OCI-LY1 (cell line): ENCODE measurements around the gene EVL.
A peak's percentile ranks its signal among the peaks of the same experiment; 100 is the strongest.

Experiments used
- H2AFZ ChIP-seq: fragments of 200-600 bp; sonication (generic), shearing (Covaris generic); 2 replicates; pipeline ENCODE4 v1.6.0; 2014; ENCODE audit warnings: antibody characterized with exemption, mild to moderate bottlenecking, low read length
- H3F3A ChIP-seq: fragments of 200-600 bp; sonication (generic), shearing (Covaris generic); 2 replicates; pipeline ENCODE4 v1.6.0; 2014; ENCODE audit warnings: mild to moderate bottlenecking, antibody characterized with exemption, low read length, moderate library complexity; ENCODE audit not compliant: insufficient read depth
- H3K27ac ChIP-seq: fragments of 200-600 bp; sonication (generic); 2 replicates; pipeline ENCODE4 v1.5.1; 2014; ENCODE audit warnings: low read length, mixed run types, mild to moderate bottlenecking, low read depth; ENCODE audit not compliant: poor library complexity, severe bottlenecking
- H3K27me3 ChIP-seq: fragments of 200-600 bp; sonication (generic); 2 replicates; pipeline ENCODE4 v1.6.0; 2014; ENCODE audit warnings: antibody characterized with exemption, mild to moderate bottlenecking, low read length, moderate library complexity; ENCODE audit not compliant: insufficient read depth
- H3K36me3 ChIP-seq: fragments of 200-600 bp; sonication (generic); 2 replicates; pipeline ENCODE4 v1.6.1; 2014; ENCODE audit warnings: mild to moderate bottlenecking, antibody characterized with exemption, low read length, moderate library complexity, mixed read lengths; ENCODE audit not compliant: insufficient read depth
- H3K4me1 ChIP-seq: fragments of 200-600 bp; sonication (generic); 2 replicates; pipeline ENCODE4 v1.5.1; 2014; ENCODE audit warnings: mild to moderate bottlenecking, low read length, moderate library complexity; ENCODE audit not compliant: insufficient read depth, severe bottlenecking
- H3K4me2 ChIP-seq: fragments of 200-600 bp; sonication (generic), shearing (Covaris generic); 2 replicates; pipeline ENCODE4 v1.6.1; 2014; ENCODE audit warnings: low read length
- H3K4me3 ChIP-seq: fragments of 200-600 bp; sonication (generic); 2 replicates; pipeline ENCODE4 v1.5.1; 2014; ENCODE audit warnings: low read length, low read depth, mild to moderate bottlenecking, mixed read lengths; ENCODE audit not compliant: poor library complexity, severe bottlenecking
- H3K79me2 ChIP-seq: fragments of 200-600 bp; shearing (Covaris generic); 2 replicates; pipeline ENCODE4 v1.6.1; 2016; ENCODE audit warnings: mixed run types, low read length, mixed read lengths; ENCODE audit not compliant: insufficient read depth
- H3K9ac ChIP-seq: fragments of 200-600 bp; sonication (generic), shearing (Covaris generic); 2 replicates; pipeline ENCODE4 v1.6.1; 2014; ENCODE audit warnings: mild to moderate bottlenecking, low read length, mixed read lengths
- H3K9me2 ChIP-seq: fragments of 200-600 bp; sonication (generic), shearing (Covaris generic); 2 replicates; pipeline ENCODE4 v1.6.1; 2014; ENCODE audit warnings: low read depth, mild to moderate bottlenecking, low read length, mixed read lengths
- H3K9me3 ChIP-seq: fragments of 200-600 bp; shearing (Covaris generic); 2 replicates; pipeline ENCODE4 v1.6.1; 2014; ENCODE audit warnings: low read length, mixed read lengths
- H4K20me1 ChIP-seq: fragments of 200-600 bp; sonication (generic), shearing (Covaris generic); 2 replicates; pipeline ENCODE4 v1.6.0; 2016; ENCODE audit warnings: mild to moderate bottlenecking, low read length; ENCODE audit not compliant: insufficient read depth
- CTCF ChIP-seq: fragments of 200-600 bp; sonication (generic), shearing (Covaris generic); IDR thresholded peaks from 2 replicates; pipeline ENCODE4 v1.5.1; 2017; ENCODE audit warnings: mild to moderate bottlenecking, antibody characterized with exemption, low read length, moderate library complexity, mixed read lengths
- EZH2 ChIP-seq: fragments of 200-600 bp; sonication (generic), shearing (Covaris generic); IDR thresholded peaks from 2 replicates; pipeline ENCODE4 v1.8.0; 2017; ENCODE audit warnings: borderline replicate concordance, mixed run types, mild to moderate bottlenecking, antibody characterized with exemption, low read length, moderate library complexity, mixed read lengths

EVL gene

GRCh38 chr14:100054316-100055075 lies 10.7 kb upstream of the EVL start:
- H3K9me2 ChIP-seq = no peaks in the 10 kb centered on the region
- no peaks in the 10 kb centered on the region for H3K4me1 ChIP-seq
- H3K9me3 ChIP-seq = no peaks in the 10 kb centered on the region
- H3K9ac ChIP-seq = no peak overlapping the region
- no peaks in the 10 kb centered on the region for H3K36me3 ChIP-seq
- H3F3A ChIP-seq = no peaks in the 10 kb centered on the region
- H3K27ac ChIP-seq = no peak overlapping the region
- no peak for TF ChIP-seq EZH2
- no peak for TF ChIP-seq CTCF
- H3K4me2 ChIP-seq = no peak overlapping the region
- no peak overlapping the region for H2AFZ ChIP-seq
- H3K79me2 ChIP-seq = no peaks in the 10 kb centered on the region
- H4K20me1 ChIP-seq = no peaks in the 10 kb centered on the region
- no peak overlapping the region for H3K4me3 ChIP-seq
- H3K27me3 ChIP-seq = no peaks in the 10 kb centered on the region

- H3K79me2 ChIP-seq = no peaks in the 10 kb centered on the region
- H3K9ac ChIP-seq = no peak overlapping the region
- H3K27ac ChIP-seq = no peak overlapping the region
- no peak for TF ChIP-seq EZH2
- no peak for TF ChIP-seq CTCF
- H3K27me3 ChIP-seq = no peaks in the 10 kb centered on the region
- no peak overlapping the region for H3K4me3 ChIP-seq
- no peak overlapping the region for H3K4me2 ChIP-seq
- H3K36me3 ChIP-seq = no peaks in the 10 kb centered on the region
- no peaks in the 10 kb centered on the region for H3K9me2 ChIP-seq
- no peak overlapping the region for H2AFZ ChIP-seq
- no peaks in the 10 kb centered on the region for H4K20me1 ChIP-seq
- H3F3A ChIP-seq = no peaks in the 10 kb centered on the region
- no peaks in the 10 kb centered on the region for H3K9me3 ChIP-seq
- no peaks in the 10 kb centered on the region for H3K4me1 ChIP-seq
Observed at GRCh38 chr14:100056431-100056830, 8.8 kb upstream of the EVL start.

- Histone ChIP-seq H3K79me2 (no peaks in the 10 kb centered on the region), H3K9me3 (no peaks in the 10 kb centered on the region), H3K4me1 (no peaks in the 10 kb centered on the region), H3K9me2 (no peaks in the 10 kb centered on the region), H2AFZ (no peak overlapping the region), H3K27ac (no peak overlapping the region), H3F3A (no peaks in the 10 kb centered on the region), H4K20me1 (no peaks in the 10 kb centered on the region), H3K4me2 (no peak overlapping the region), H3K36me3 (no peaks in the 10 kb centered on the region), H3K9ac (no peak overlapping the region), H3K27me3 (no peaks in the 10 kb centered on the region), H3K4me3 (no peak overlapping the region)
- TF ChIP-seq CTCF = peak; percentile 49; the same call in 1 of the 2 replicates
- no peak for TF ChIP-seq EZH2
Observed at GRCh38 chr14:100056964-100057795, 8.0 kb upstream of the EVL start.
